ENCODE results near the gene ZBTB25.

DNA sequence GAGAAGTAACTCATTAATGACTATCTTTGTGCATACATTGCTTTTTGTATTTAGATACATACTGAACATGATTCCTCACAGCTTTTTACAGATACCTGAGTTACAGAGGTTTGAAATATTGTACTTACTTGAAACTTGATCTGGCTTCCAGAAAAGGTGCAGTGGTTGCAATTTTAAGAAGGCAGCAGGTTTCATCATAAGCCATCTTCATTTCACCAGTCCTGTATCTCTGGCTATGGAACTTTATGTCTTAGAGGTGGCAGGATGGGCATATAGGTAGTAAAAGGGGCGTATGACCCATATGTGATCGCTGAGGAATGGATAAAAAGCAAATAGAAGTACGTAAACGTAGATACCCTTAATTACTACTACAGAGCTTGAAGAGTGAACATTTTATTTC is 14.6 kb upstream of the ZBTB25 start:
- TF ChIP-seq POLR2AphosphoS5 (IDR thresholded peaks at IDR 0.05) (no peak), POLR2A (IDR thresholded peaks at IDR 0.05) (no peak)
- TF ChIP-seq, protein P1, sequence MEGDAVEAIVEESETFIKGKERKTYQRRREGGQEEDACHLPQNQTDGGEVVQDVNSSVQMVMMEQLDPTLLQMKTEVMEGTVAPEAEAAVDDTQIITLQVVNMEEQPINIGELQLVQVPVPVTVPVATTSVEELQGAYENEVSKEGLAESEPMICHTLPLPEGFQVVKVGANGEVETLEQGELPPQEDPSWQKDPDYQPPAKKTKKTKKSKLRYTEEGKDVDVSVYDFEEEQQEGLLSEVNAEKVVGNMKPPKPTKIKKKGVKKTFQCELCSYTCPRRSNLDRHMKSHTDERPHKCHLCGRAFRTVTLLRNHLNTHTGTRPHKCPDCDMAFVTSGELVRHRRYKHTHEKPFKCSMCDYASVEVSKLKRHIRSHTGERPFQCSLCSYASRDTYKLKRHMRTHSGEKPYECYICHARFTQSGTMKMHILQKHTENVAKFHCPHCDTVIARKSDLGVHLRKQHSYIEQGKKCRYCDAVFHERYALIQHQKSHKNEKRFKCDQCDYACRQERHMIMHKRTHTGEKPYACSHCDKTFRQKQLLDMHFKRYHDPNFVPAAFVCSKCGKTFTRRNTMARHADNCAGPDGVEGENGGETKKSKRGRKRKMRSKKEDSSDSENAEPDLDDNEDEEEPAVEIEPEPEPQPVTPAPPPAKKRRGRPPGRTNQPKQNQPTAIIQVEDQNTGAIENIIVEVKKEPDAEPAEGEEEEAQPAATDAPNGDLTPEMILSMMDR (IDR thresholded peaks at IDR 0.05) = no peak

Data from upper lobe of left lung (tissue), 4 donors.